Stomach (tissue), 4 donors: Measurements from ENCODE around the gene AIFM2.

Experiments
- EP300 ChIP-seq: sonication (generic); formaldehyde crosslinking; IDR thresholded peaks from one replicate; pipeline ENCODE4 v1.6.1; 2017; ENCODE audit warnings: antibody characterized with exemption
- POLR2A ChIP-seq, 4 donors: fragments of 450-650 bp; IDR thresholded peaks; one replicate each; pipeline ENCODE4 v1.6.1; 2016; ENCODE audit warnings: antibody characterized with exemption in 4 of 4, control low read depth in 2 of 4, mild to moderate bottlenecking in 1 of 4, moderate library complexity in 1 of 4
- POLR2AphosphoS5 ChIP-seq, 3 donors: sonication (generic); formaldehyde crosslinking; IDR thresholded peaks; one replicate each; pipeline ENCODE4 v1.6.1; 2016; ENCODE audit warnings: antibody characterized with exemption in 3 of 3
- TF ChIP-seq, protein P1 (sequence below), 7 experiments: fragments of 450-650 bp in 4 of 7; fragments of 200-600 bp in 3 of 7; sonication (generic) in 3 of 7; IDR thresholded peaks; one replicate each; pipeline ENCODE4 v1.5.1; 2016 to 2019; ENCODE audit warnings: antibody characterized with exemption in 7 of 7, control low read depth in 2 of 7, mild to moderate bottlenecking in 1 of 7

DNA sequence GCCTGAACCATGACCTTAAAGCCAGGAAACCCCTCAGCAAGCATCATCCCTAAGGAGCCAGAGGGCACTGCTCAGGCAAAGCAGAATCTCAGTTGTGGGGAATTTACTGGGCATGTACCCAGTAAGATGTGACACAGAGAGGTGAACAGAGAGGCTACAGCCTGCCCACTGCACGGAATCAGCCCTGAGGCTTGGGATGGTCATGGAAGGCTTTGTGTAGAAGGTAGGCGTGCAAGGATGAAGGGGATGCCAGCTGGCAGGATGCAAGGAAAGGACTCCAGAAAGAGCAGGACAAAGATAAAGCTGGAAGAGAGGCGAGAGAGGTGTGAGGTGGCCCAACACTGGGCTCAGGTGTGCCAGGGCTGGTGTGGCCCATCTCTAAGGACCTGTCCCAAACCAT, 2.4 kb upstream of the AIFM2 start:
- TF ChIP-seq, protein P1, sequence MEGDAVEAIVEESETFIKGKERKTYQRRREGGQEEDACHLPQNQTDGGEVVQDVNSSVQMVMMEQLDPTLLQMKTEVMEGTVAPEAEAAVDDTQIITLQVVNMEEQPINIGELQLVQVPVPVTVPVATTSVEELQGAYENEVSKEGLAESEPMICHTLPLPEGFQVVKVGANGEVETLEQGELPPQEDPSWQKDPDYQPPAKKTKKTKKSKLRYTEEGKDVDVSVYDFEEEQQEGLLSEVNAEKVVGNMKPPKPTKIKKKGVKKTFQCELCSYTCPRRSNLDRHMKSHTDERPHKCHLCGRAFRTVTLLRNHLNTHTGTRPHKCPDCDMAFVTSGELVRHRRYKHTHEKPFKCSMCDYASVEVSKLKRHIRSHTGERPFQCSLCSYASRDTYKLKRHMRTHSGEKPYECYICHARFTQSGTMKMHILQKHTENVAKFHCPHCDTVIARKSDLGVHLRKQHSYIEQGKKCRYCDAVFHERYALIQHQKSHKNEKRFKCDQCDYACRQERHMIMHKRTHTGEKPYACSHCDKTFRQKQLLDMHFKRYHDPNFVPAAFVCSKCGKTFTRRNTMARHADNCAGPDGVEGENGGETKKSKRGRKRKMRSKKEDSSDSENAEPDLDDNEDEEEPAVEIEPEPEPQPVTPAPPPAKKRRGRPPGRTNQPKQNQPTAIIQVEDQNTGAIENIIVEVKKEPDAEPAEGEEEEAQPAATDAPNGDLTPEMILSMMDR (IDR thresholded peaks at IDR 0.05): no peak
- TF ChIP-seq POLR2AphosphoS5 (IDR thresholded peaks at IDR 0.05): no peak
- no peak for TF ChIP-seq POLR2A (IDR thresholded peaks at IDR 0.05)
- TF ChIP-seq EP300: no peak
